ENCODE data around the gene RPL6. TPM values are rescaled to one million over a fixed set of nuclear protein-coding genes. Genes with fewer than 3 reads are reported as not detected.
A peak's percentile ranks its signal among the peaks of the same experiment; 100 is the strongest.
"Not testable (repeated sequence)": the region's sequence is repeated elsewhere in the genome, so short reads cannot be mapped to it uniquely, and the experiment has no call there.

The RPL6 gene
- total and polyA plus RNA-seq, 3 donors from 2014 or later = 343 to 600 (median 498) TPM

DNA sequence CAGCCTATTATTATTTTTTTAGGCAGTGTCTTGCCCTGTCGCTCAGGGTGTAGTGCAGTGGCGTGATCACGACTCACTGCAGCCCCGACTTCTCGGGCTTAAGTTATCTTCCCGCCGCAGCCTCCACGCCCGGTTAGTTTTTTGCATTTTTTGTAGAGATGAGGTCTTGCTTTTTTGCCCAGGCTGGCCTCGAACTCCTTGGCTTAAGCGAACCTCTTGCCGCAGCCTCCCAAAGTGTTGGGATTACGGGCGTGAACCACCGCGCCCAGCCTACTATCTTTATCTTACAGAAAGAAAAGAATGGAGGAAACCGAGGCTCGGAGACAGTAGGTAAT lies 8.8 kb upstream of the RPL6 start:
- TF ChIP-seq, protein P1, sequence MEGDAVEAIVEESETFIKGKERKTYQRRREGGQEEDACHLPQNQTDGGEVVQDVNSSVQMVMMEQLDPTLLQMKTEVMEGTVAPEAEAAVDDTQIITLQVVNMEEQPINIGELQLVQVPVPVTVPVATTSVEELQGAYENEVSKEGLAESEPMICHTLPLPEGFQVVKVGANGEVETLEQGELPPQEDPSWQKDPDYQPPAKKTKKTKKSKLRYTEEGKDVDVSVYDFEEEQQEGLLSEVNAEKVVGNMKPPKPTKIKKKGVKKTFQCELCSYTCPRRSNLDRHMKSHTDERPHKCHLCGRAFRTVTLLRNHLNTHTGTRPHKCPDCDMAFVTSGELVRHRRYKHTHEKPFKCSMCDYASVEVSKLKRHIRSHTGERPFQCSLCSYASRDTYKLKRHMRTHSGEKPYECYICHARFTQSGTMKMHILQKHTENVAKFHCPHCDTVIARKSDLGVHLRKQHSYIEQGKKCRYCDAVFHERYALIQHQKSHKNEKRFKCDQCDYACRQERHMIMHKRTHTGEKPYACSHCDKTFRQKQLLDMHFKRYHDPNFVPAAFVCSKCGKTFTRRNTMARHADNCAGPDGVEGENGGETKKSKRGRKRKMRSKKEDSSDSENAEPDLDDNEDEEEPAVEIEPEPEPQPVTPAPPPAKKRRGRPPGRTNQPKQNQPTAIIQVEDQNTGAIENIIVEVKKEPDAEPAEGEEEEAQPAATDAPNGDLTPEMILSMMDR (IDR thresholded peaks at IDR 0.05) = no peak
- Histone ChIP-seq H3K4me3 (peak overlapping the region; percentile 98 to 99), H3K27ac (peak overlapping the region; percentile 92 to 96), H3K4me1 (peaks cover 36% of the 10 kb centered on the region), H3K9me3 (no peaks in the 10 kb centered on the region), H3K36me3 (ENCODE audit: low read depth, missing control alignments) (no peaks in the 10 kb centered on the region), H3K27me3 (no peaks in the 10 kb centered on the region)
- 2% methylated on average over 18 of the region's 18 CpGs for WGBS, 2 donors
- peak; percentile 20 for DNase-seq
- intact Hi-C loops (cut with DNase I; ENCODE audit: low total_unique reads) = no loop called here

DNA sequence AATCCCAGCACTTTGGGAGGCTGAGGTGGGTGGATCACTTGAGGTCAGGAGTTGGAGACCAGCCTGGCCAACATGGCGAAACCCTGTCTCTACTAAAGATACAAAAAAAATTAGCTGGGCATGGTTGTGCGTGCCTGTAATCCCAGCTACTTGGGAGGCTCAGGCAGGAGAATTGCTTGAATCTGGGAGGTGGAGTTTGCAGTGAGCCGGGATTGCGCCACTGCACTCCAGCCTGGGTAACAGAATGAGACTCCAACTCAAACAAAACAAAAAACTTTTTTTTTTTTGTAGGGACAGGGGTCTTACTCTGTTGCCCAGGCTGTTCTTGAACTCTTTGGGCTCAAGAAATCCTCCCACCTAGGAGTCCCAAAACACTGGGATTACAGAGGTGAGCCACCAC lies 6.1 kb upstream of the RPL6 start:
- H3K9me3 ChIP-seq; H3K27me3 ChIP-seq; DNase-seq; H3K27ac ChIP-seq; H3K4me3 ChIP-seq; H3K36me3 ChIP-seq (ENCODE audit: low read depth, missing control alignments); intact Hi-C loops (cut with DNase I; ENCODE audit: low total_unique reads): not testable (repeated sequence)
- H3K4me1 ChIP-seq = peaks cover 11% of the 10 kb centered on the region
- 89 to 95% methylated on average over 4 of the region's 4 CpGs for WGBS, 2 donors

DNA sequence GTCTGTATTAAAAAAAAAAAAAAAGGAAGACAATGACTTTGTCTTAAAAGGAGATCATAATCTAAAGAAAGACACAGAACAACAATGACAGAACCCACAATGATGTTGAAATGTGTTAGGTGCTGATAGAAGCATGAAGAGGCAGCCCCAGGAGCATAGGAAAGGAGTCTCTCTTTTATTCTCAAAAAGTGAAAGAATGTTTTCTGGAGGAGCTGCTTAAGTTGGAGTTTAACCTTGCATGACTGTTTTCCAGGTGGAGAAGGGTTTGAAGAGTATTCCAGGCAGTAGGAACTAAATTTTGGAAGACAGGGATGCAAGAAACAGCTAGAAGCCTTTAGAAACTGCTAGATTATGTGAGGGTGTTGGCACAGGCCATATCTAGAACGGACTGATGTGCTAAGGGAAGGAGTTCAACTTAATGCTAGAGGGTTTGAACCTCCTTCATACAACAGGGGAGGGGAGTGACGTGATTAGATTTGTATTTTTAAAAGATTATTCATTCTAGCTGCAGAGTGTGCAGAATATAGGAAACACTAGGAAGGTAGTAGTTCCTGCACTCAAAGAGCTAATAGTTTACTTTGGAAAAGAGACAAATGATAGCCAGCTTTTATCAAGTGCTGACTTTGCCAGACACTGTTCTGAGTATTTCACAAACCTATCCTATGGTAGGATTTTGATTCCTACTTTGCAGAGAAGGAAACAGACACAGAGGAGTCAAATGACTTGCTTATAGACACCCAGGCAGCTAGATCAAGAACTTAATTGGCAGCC lies 4.6 kb upstream of the RPL6 start:
- WGBS, 2 donors = 35 to 43% methylated on average over 2 of the region's 2 CpGs
- TF ChIP-seq POLR2A (IDR thresholded peaks at IDR 0.05) = no peak
- TF ChIP-seq, protein P1 (IDR thresholded peaks at IDR 0.05) = no peak
- H3K4me1 ChIP-seq = peaks cover 3% of the 10 kb centered on the region
- intact Hi-C loops (cut with DNase I; ENCODE audit: low total_unique reads) = no loop called here
- H3K36me3 ChIP-seq (ENCODE audit: low read depth, missing control alignments) = no peaks in the 10 kb centered on the region
- no peak overlapping the region for H3K27ac ChIP-seq
- no peak for DNase-seq
- no peaks in the 10 kb centered on the region for H3K9me3 ChIP-seq
- no peak overlapping the region for H3K4me3 ChIP-seq
- H3K27me3 ChIP-seq = no peaks in the 10 kb centered on the region

DNA sequence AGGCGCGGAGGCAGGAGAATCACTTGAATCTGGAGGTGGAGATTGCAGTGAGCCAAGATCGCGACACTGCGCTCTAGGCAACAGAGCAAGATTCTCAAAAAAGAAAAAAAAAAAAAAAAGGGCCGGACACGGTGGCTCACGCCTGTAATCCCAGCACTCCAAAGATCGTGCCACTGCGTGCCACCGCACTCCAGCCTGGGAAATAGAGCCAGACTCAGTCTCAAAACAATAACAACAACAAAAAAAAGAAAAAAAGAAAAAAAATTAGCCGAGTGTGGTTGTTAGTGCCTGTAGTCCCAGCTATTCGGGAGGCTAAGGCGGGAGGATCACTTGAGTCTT lies 470 bp upstream of the RPL6 start:
- TF ChIP-seq, protein P1 (IDR thresholded peaks at IDR 0.05) = no peak
- TF ChIP-seq POLR2A (IDR thresholded peaks at IDR 0.05) = no peak

DNA sequence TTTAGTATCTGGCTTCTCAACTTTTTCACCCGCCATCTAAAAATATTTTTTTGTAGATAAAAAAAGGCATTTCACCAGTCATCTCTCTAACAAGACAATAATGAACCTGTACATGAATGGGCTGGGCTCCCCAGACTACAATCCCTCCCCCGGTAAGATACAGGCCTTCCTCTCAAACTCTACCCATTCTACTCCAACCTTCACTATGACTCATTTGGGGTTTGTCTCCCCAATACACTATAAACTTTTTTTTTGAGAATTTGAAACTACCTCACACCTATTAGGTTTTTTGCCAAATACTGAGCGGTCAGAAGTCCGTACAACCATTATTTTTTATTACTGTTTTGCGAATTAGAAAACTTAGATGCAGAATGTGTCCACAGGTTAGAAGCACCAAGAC lies 784 bp downstream of the RPL6 start:
- WGBS, 2 donors = 8 to 11% methylated on average over 5 of the region's 5 CpGs
- no peaks in the 10 kb centered on the region for H3K9me3 ChIP-seq
- intact Hi-C loops (cut with DNase I; ENCODE audit: low total_unique reads) = no loop called here
- TF ChIP-seq, protein P1 (IDR thresholded peaks at IDR 0.05) = no peak
- TF ChIP-seq POLR2A (IDR thresholded peaks at IDR 0.05) = no peak
- H3K27me3 ChIP-seq = no peaks in the 10 kb centered on the region
- H3K36me3 ChIP-seq (ENCODE audit: low read depth, missing control alignments) = no peaks in the 10 kb centered on the region
- peak overlapping the region; percentile 88 for H3K27ac ChIP-seq
- H3K4me1 ChIP-seq = peaks cover 19% of the 10 kb centered on the region
- DNase-seq = no peak
- H3K4me3 ChIP-seq = peak overlapping the region; percentile 74 to 91

More for the DNA sequence above, 470 bp upstream of the RPL6 start:
- H3K4me3 ChIP-seq = peak overlapping the region; percentile 74 to 91
- WGBS, 2 donors = 61 to 68% methylated on average over 14 of the region's 14 CpGs
- intact Hi-C loops (cut with DNase I; ENCODE audit: low total_unique reads) = no loop called here
- DNase-seq = no peak
- H3K36me3 ChIP-seq (ENCODE audit: low read depth, missing control alignments) = no peaks in the 10 kb centered on the region
- H3K4me1 ChIP-seq = peaks cover 19% of the 10 kb centered on the region
- H3K27me3 ChIP-seq = no peaks in the 10 kb centered on the region
- no peak overlapping the region for H3K27ac ChIP-seq
- H3K9me3 ChIP-seq = no peaks in the 10 kb centered on the region

DNA sequence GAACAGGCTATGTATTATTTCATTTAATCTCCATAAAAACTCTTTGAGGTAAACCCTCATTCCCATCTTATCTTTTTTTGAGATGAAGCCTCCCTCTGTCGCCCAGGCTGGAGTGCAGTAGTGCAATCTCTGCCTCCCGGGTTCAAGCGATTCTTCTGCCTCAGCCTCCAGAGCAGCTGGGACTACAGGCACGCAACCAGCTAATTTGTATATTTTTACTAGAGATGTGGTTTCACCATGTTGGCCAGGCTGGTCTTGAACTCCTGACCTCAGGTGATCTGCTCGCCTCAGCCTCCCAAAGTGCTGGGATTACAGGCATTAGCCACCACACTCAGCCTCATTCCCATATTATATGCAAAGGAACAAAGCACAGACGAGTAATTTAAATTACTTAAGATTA lies 1.7 kb downstream of the RPL6 start:
- H3K4me1 ChIP-seq = peaks cover 19% of the 10 kb centered on the region
- H3K9me3 ChIP-seq; H3K4me3 ChIP-seq; H3K27me3 ChIP-seq; intact Hi-C loops (cut with DNase I; ENCODE audit: low total_unique reads); DNase-seq; H3K27ac ChIP-seq; H3K36me3 ChIP-seq (ENCODE audit: low read depth, missing control alignments): not testable (repeated sequence)
- 62 to 72% methylated on average over 6 of the region's 6 CpGs for WGBS, 2 donors
